ENCODE data around the gene MYL12A.
"Not testable (repeated sequence)": the region's sequence is repeated elsewhere in the genome, so short reads cannot be mapped to it uniquely, and the experiment has no call there.

The MYL12A gene

DNA sequence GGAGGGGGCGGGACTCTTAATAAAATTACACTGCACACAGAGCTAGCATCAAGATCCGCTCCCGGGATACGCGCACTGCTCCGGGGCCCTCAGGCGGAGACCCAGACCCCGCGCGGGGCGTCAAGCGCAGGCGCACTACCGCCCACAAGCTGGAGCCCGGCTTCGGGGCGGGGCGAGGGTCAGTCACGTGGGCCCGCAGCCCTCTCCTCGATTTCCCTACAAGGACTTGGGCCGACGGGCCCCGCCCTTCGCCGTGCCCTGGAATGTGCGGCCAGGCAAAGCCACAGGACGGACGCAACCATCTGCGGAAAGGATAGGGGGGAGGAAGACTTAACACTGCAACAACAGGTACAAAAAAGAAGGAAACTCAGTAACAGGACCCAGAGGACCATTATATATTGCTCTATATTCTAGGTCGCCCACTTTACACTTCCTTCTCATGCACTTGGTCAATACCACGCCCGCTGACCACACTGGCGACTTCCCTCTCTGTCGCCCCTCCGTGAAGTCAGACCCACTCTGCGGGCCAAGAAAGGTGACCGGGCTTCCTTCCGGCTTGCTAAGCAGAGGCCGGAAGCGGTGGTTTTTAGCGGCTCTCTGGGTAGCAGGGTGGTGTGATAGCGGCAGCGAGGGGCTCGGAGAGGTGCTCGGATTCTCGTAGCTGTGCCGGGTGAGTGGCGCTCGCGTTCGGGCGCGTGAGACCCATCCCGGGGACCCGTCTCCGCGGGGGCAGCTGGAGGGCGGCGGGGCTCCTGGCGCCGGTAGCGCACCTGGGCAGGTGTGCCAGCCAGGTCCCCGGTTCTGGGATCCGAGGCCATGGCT is at the start of gene MYL12A:
TSS of gene MYL12A (plus strand) at position 562 of the 822 bp plus-strand sequence. CDS start 5,447 bp downstream, outside the sequence.
- peak; percentile 95 for DNase-seq (ENCODE audit: low spot score)

DNA sequence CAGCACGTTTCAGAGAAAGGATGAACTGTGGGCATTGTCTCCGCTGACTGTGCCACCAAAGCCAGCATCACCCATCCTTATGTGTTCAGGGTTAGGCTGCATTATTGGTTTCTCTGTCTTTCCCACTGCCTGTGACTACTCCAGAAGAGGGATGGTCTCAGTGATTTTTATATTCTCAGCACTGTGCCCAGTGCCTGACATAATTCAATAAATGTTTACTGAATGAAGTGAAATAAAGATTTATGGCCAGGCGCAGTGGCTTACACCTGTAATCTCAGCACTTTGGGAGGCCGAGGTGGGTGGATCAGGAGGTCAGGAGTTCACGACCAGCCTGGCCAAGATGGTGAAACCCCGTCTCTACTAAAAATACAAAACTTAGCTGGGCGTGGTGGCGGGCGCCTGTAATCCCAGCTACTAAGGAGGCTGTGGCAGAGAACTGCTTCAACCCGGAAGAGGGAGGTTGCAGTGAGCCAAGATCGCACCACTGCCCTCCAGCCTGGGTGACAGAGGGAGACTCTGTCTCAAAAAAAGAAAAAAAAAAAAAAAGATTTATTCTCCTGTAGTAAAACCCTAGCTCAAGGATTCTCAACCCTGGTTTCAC is 49.2 kb upstream of the MYL12A start:
- not testable (repeated sequence) for DNase-seq (ENCODE audit: low spot score)

DNA sequence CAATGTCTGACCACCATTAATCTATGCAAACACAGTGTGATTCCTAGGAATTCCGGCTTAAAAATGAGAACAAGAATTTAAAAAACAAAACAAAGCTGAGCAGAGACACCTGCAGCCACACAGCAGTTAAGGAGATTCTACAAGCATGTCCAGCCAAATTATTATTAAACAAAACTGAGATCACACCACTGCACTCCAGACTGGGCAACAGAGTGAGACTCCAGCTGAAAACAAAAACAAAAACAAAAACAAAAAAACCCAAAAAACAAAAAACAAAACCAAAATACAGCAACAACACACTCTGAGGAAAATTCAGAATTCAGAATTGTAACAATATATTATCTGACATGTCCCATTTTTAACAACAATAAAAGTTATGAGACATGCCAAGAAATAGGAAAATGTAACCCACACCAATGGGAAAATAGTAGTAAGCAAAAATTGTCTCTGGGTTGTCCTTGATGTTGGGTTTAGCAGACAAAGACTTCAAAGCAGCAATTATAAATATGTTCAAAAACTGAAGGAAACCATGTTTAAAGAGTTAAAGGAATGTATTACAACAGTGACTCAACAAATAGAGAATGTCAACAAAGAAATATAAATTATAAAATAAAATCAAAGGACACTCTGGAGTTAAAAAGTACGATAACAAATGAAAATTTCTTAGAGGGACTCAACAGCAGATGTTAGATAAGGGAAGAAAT is 47.5 kb upstream of the MYL12A start:
- no peak for DNase-seq (ENCODE audit: low spot score)

- no peak for DNase-seq (ENCODE audit: low spot score)
These were observed 42.4 kb upstream of the MYL12A start for GRCh38 chr18:3205239-3205638.

- DNase-seq (ENCODE audit: low spot score): no peak
These were observed 40.0 kb upstream of the MYL12A start for GRCh38 chr18:3207565-3207964.

DNA sequence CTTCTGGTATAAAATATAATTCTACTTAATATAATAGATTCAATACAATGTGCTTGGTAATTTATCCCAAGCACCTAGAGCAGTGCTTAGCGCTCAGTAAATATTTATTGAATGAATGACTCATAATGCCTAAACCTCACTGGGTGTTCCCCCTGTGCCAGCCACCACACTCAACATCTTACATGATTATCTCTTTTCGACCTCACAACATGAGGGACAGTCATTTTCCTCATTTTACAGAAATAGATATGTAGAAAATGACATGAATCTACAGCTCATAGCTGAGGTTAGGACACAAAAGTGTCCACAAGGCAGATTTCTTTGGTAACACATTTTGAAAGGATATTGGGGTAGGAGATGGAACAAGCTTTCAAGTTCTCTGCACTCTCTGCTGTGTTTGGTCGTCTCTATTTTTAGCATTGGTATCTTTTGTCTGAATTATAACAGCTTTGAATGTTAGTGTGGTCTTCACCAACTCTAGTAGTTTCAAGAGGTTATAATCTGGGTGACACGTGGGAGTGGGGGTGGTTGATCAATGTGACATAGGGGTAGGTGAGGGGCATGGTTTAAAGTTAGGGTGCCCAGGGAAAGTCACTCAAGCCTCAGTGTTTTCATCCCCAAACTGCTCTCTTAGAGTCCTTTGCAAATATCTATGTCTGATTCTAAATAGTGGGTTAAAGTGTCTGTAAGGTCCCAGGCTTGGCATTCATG is 37.6 kb upstream of the MYL12A start:
- no peak for DNase-seq (ENCODE audit: low spot score)

GRCh38 chr18:3211236-3211992 is 36.2 kb upstream of the MYL12A start:
- peak; percentile 11 for DNase-seq (ENCODE audit: low spot score)

DNA sequence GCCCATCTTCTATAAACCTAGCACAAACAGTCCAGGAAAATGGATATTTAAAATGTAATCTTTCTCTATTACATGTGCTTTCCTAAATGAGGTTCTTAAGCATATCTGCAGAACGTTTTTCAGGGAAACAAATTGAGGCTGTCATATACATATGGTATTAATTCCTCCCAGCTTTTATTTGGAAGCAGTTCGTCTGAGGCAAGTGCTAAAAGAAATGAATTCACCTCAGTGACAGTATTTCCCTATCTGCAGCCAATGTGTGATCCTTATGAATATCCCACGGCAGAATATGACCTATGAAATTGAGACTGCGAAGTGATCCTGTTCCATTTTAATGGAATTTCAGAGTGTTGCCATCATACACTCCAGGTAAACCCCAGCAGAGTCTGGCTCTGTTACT is 34.9 kb upstream of the MYL12A start:
- DNase-seq (ENCODE audit: low spot score): no peak

DNA sequence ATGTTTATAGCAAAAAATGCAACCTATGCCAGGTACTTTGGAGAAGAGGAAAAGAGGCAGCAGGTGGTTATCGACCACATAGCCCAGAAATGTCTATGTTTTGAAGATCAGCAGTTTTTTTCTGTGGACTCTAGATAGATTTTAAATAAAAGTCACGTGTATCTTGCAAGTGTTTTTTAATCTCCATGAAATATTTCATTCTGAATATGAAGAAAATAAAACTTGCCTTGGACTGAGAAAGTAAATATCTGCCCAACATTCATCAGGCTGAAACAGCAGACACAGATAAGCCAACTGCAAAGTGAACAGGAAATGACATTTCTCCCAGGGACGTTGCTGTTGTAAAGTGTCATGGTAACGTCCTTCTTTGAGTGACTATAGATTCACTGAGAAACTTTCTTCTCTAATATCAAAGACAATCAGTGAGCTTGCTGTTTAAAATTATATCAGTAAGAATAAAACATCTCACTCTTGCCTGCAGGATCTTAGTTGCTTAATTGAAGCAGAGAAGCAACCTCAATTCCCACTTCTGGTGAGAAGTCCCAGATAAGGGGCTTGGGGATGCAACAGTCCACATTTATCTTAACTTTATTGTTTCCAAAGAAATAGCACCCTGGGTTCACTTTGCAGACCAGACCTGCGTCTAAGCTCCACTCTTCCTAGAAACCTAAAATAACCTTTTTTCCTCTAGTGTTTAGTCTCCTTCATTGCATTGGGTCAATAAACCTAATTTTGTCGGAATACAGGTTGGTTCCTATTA is 34.1 kb upstream of the MYL12A start:
- DNase-seq (ENCODE audit: low spot score): no peak

- DNase-seq (ENCODE audit: low spot score): no peak
These were observed 32.6 kb upstream of the MYL12A start for GRCh38 chr18:3214855-3215637.

GRCh38 chr18:3216987-3217386 is 30.6 kb upstream of the MYL12A start:
- DNase-seq (ENCODE audit: low spot score): no peak

- DNase-seq (ENCODE audit: low spot score): no peak
These were observed 29.5 kb upstream of the MYL12A start for GRCh38 chr18:3217948-3218647.

GRCh38 chr18:3218819-3219218 is 28.8 kb upstream of the MYL12A start:
- DNase-seq (ENCODE audit: low spot score): no peak

- no peak for DNase-seq (ENCODE audit: low spot score)
These were observed 28.4 kb upstream of the MYL12A start for GRCh38 chr18:3219241-3219630.

GRCh38 chr18:3219631-3220335 is 27.8 kb upstream of the MYL12A start, which contains the start of gene MYOM1:
Gene MYOM1, minus strand, starts transcription at chr18:3219968. Its CDS starts 4,745 bp downstream, at chr18:3215223.
- no peak for DNase-seq (ENCODE audit: low spot score)

DNA sequence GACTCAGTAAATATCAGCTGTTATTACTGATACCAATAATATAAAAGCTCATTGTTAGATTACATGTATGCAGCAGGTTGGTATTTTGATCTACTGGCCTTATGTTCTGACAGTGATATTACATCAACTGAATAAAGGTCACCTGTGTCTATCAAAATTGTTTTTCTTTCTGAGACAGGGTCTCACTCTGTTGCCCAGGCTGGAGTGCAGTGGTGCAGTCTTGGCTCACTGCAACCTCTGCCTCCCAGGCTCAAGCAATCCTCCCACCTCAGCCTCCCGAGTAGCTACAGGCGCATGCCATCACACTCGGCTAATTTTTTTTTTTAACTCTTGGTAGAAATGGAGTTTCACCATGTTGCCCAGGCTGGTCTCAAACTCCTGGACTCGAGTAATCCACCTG is 26.7 kb upstream of the MYL12A start:
- not testable (repeated sequence) for DNase-seq (ENCODE audit: low spot score)

- no peak for DNase-seq (ENCODE audit: low spot score)
These were observed 26.1 kb upstream of the MYL12A start for GRCh38 chr18:3221496-3221895.

- no peak for DNase-seq (ENCODE audit: low spot score)
These were observed 24.2 kb upstream of the MYL12A start for GRCh38 chr18:3223356-3223755.

DNA sequence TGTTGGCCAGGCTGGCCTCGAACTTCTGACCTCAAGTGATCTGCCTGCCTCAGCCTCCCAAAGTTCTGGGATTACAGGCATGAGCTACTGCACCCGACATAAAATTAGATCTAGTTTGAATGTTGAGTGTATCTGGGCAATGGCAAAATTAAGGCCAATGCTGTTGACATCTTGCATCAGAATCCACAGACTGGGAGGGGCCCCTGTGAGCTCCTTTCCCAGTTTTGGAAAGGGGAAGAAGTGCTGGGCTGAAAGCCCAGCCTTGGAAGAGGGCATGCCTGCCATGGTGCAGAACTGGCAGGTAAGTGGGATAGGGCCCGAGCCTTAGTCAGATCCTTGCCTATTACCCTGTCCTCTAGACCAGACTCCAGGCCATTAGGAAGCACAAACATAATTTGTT is 23.4 kb upstream of the MYL12A start:
- no peak for DNase-seq (ENCODE audit: low spot score)

Data from globus pallidus (tissue), 1 donor.